IPS-18a (cell line): ENCODE measurements around the gene MLLT1.

Source experiments
- H3K27ac ChIP-seq: one replicate; pipeline ENCODE4 v1.5.1; 2013; ENCODE audit warnings: low read length
- H3K27me3 ChIP-seq: one replicate; pipeline ENCODE4 v1.6.1; 2013; ENCODE audit warnings: mild to moderate bottlenecking, low read length; ENCODE audit not compliant: control insufficient read depth, insufficient read depth
- H3K36me3 ChIP-seq: one replicate; pipeline ENCODE4 v1.6.1; 2013; ENCODE audit warnings: low read depth, low read length; ENCODE audit not compliant: control insufficient read depth
- H3K4me1 ChIP-seq: one replicate; pipeline ENCODE4 v1.6.1; 2013; ENCODE audit warnings: low read depth, low read length; ENCODE audit not compliant: control insufficient read depth
- H3K4me3 ChIP-seq: one replicate; pipeline ENCODE4 v1.5.1; 2013; ENCODE audit warnings: low read length
- H3K9ac ChIP-seq: one replicate; pipeline ENCODE4 v1.6.1; 2013; ENCODE audit warnings: mild to moderate bottlenecking, low read length, moderate library complexity
- H3K9me3 ChIP-seq: one replicate; pipeline ENCODE4 v1.6.1; 2013; ENCODE audit warnings: low read depth, low read length; ENCODE audit not compliant: control insufficient read depth

MLLT1 gene

DNA sequence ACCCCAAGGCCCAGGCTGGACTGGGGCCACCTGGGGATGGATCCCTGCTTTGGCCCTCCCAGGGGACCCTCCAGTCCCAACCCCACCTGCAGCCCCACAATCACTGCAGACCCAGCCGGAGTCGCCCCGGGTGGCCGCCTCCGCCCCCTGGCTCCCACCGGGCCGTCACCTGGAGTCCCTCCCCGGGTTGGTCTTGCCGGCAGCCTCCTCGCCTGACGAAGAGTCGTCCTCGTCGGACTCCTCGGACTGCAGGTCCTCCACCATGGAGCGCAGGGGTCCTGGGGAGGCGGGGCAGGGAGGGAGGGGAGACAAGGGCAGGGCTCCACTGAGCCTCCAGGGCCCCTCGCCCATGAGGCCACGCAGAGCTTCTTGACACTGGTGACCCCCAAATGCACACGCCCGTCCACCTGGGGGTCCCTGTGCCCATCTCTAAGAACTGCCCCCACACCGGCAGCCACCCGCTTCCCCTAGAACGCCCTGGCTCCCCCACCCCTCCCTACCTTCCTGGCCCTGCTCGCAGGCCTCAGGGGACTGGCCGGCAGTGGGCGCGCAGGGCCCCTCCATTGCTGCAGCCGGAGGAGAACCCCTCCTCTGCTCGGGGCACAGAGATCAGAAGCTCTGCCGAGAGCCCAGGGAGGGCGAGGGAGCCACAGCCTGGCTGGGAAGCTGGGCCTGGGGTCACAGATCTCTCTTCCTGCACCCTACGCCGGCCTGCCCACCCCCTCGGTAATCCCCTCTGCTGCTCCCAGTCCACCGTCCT is 63.4 kb downstream of the MLLT1 start:
- Histone ChIP-seq H3K9ac (peak overlapping the region; percentile 65), H3K27ac (peak overlapping the region; percentile 24), H3K36me3 (peaks cover 5% of the 10 kb centered on the region), H3K27me3 (no peaks in the 10 kb centered on the region), H3K4me3 (peak overlapping the region; percentile 5), H3K9me3 (no peaks in the 10 kb centered on the region), H3K4me1 (peaks cover 7% of the 10 kb centered on the region)

DNA sequence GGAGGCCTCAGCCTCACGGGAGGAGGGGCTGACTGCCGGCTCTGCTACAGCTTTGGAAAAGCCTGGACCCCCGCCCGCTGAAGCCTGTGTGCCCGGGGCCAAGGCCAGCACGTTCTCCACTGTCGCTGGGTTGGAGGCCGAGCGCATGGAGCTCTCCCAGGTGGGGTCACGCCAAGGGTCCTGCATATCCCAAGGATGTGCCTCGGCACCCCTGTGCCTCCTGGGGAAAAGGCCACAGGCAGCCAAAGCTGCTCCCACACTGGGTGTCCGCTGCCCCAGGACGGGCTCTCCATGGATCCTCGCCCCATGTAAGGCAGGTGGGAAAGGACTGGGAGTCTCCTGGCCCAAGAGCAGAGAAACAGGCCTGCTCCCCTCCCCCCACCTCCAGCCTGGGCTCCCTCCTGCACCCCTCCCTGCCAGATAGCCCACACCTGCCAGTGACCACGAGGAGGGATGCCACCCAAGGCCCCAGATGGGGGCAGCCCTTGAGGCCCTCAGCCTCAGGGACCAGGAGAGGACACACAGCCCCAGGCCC is 64.0 kb downstream of the MLLT1 start:
- Histone ChIP-seq H3K27me3 (no peaks in the 10 kb centered on the region), H3K4me3 (no peak overlapping the region), H3K9ac (no peak overlapping the region), H3K36me3 (peaks cover 2% of the 10 kb centered on the region), H3K4me1 (peaks cover 7% of the 10 kb centered on the region), H3K9me3 (no peaks in the 10 kb centered on the region), H3K27ac (no peak overlapping the region)

DNA sequence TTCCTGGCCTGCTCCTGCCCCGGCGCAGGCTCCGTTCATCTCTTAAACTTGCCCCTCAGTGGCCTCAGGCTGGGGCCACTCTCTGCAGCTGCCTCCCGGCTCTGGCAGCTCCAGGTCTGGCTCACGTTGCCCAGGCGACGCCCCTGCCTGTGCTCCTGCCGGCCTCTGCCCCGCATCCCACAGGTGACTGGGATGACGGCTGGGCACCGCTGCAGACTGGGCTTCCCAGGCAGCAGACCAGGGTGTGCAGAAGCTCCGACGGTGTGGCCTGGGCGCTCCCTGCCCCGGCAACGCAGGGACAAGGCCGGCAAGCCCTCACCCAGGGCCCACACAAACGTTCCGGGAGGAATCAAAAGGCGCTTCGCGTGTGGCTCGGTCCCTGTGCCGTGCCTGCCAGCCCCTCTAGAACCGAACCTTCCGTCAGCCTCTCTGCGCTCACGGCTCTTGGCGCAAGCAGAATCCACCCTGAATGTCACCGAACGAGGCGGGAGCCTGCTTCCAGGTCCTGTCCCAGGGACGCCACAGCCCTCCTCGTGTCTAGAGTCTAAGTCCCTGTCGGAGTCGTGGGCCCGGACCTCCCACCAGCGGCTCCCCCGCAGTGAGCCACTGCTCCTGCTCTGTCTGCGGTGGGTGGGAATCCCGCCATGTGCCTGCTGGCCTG is 64.8 kb downstream of the MLLT1 start:
- Histone ChIP-seq H3K4me1 (peaks cover 7% of the 10 kb centered on the region), H3K4me3 (no peak overlapping the region), H3K36me3 (peaks cover 2% of the 10 kb centered on the region), H3K27ac (no peak overlapping the region), H3K9ac (no peak overlapping the region), H3K9me3 (no peaks in the 10 kb centered on the region), H3K27me3 (no peaks in the 10 kb centered on the region)

DNA sequence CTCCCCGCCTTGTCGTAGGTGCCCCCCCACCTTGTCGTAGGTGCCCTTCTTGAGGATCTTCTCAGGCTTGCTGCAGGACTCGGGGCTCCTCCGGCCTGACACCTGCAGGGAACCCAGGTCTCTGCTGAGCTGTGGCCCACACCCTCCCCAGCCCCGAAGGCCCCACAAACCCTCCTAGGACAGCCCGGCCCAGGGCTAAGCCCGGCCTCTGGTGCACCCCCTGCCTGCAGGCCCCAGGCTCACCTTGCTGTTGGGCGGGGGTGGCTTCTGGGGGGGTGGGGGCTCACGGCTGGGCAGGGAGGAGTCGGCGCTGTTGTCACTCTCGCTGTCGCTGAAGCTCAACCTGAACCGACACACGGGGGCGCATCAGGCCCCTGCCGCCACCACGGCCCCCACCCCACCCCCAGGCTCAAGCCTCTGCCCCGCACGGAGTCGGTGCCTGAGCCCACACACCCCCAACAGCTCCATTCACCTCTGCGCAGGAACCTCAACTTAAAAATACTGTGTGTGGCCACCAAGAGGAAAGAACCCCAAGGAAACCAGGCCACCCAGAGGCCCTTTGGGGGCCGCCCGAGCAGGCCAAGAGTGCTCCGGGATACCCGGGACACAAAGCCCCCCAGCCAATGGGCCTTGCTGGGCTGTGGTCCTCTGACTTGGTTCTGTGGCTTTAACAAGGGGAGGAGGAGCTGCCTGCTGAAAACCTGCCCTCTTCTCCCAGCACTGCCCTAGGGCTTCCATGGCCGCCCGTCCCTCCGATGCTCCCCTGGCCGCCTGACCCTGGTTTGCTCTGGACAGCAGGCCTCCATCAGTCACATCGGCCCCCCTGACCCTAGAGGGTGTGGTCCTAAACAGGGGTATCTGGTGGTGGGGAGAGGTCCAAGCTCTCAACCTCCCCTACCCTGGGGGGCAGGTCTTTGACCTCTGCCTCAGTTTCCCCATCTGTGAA is 65.8 kb downstream of the MLLT1 start:
- Histone ChIP-seq H3K9ac (no peak overlapping the region), H3K4me1 (peaks cover 7% of the 10 kb centered on the region), H3K27ac (no peak overlapping the region), H3K4me3 (no peak overlapping the region), H3K27me3 (no peaks in the 10 kb centered on the region), H3K9me3 (no peaks in the 10 kb centered on the region), H3K36me3 (peaks cover 2% of the 10 kb centered on the region)

DNA sequence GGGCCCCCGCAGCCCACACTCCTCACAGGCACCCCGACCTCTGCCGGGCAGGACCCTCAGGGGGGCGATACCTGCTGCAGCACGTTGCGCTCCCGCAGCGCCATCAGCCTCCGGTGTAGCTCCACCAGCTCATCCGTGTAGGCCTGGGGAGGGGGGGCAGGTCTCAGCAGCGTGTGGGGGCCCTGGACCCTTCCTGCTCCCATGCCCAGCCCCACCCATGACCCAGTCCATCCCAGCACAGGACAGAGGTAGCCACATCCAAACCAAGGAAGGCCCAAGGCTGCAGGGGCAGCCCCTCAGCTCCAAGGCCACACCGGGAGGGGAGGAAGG is 66.5 kb downstream of the MLLT1 start:
- H3K4me3 ChIP-seq: no peak overlapping the region
- H3K9ac ChIP-seq: no peak overlapping the region
- peaks cover 7% of the 10 kb centered on the region for H3K4me1 ChIP-seq
- no peak overlapping the region for H3K27ac ChIP-seq
- no peaks in the 10 kb centered on the region for H3K9me3 ChIP-seq
- H3K36me3 ChIP-seq: peaks cover 2% of the 10 kb centered on the region
- no peaks in the 10 kb centered on the region for H3K27me3 ChIP-seq

DNA sequence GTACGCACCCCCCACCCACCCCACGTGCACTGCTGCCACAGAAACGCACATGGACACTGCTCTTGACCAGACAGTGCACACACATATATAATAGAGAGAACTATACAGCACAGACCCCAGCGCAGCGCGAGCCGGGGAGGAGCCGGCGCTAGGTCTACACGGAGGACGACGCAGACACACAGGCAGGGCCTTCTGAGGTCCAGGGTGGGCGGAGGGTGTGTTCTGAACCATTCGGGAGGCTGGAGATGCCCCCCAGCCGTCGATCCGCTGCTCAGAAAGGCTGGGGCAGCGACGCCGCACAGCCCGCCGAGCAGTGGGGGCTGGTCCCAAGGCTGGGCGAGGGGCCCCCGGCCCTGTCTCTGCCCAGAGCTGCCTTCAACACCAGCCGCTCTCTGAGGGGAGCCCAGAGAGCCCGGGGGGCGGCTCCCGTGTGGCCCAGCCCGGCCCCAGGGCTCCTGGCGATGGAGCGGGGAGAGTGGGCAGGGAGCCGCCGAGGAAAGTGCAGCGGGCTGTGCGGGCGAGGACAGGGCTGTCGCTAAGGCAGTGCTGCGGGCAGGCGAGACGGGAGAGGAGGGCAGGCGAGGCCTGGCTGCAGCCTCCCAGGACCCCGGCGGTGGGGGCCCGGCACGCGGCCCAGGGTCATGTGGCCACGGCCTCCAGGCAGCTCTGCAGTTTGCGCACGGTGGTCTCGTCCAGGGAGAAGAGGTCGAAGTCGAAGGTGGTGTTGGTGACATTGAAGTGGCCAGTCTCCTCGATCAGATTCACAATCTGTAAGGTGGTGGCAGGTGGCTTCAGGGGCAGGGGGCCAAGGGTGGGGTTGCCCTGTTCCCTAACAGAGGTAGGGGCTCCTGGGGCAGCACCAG is 67.1 kb downstream of the MLLT1 start:
- Histone ChIP-seq H3K27ac (no peak overlapping the region), H3K27me3 (no peaks in the 10 kb centered on the region), H3K9ac (no peak overlapping the region), H3K36me3 (peaks cover 2% of the 10 kb centered on the region), H3K4me3 (no peak overlapping the region), H3K9me3 (no peaks in the 10 kb centered on the region), H3K4me1 (peaks cover 6% of the 10 kb centered on the region)

DNA sequence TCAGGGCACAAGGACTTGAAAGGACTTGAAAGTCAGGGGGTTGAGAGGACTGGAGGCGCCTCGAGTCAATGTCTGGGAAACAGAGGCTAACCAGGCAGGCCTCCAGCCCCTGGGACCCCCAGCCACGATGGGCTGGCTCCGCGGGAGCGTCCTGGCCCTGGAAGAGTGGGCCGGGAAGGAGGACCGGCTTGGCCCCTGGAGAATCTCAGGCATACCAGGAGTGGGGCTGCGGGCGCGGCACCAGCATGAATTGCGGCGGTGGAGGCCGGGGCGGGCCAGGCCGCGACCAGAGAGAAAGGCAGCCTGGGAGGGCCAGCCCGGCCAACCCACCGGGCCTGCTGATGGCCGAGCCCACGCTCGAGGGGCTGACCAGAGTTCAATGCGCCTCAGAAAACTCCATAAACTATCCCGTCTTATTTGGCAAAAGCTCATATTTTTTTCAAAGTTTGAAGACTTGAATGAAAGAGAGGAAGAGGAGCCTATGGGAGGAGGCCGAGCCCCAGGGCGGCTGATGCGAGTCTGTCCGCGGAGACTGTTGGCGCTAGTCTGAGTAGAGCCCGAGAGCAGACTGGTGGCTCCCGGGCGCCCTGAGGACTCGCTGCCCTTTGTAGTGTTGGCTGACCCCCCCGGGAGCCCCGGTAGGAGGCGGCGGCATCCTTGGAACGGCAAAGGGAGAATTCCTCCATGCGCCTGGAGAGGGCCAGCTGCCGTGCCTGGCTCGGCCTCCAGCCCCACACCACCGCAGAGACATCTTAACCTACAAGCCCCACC is 68.0 kb downstream of the MLLT1 start:
- no peak overlapping the region for H3K4me3 ChIP-seq
- no peaks in the 10 kb centered on the region for H3K9me3 ChIP-seq
- H3K9ac ChIP-seq: no peak overlapping the region
- H3K27me3 ChIP-seq: no peaks in the 10 kb centered on the region
- no peak overlapping the region for H3K27ac ChIP-seq
- peaks cover 2% of the 10 kb centered on the region for H3K36me3 ChIP-seq
- H3K4me1 ChIP-seq: no peaks in the 10 kb centered on the region

DNA sequence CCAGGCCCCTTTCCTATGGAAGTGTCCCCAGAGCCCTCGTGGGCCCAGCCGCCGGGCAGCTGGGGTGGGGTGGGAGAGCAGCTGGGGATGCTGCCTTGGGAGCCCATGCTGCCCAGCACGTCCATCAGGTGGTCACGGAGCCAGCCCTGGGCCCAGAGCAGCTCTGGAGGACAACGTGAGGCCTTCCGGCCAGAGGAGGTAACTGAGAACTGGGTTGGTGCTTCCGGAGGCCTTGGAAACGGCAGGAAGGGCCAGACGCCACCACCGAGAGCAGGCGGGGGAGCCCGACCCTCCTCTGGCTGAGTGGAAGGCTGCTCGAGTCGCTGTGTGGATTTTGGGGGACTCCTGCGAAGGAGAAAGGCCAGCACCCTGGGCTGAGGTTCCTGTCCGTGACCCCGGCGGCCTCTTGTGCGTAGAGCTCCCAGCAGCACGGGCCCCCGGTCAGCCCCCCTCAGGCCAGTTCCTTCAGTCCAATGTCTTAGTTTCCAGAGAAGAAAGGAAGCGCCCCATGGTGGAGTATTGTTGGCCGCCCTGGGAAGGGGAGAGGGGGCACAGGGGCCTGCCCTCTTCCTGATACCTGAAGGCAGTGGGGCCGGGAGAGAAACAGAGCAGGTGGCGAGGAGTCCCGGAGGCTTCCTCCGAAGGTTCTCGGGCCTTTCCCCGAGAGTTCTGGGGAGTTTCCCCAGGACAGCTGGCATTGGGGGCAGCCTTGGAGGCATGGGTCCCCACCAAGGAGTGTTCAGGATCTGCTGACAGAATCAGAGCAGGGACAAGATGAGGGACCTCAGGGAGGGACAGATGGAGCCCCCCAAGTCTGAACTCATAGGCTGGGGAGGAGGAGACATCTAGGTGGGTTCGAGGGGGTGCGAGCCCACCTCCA is 68.8 kb downstream of the MLLT1 start:
- Histone ChIP-seq H3K27ac (no peak overlapping the region), H3K27me3 (no peaks in the 10 kb centered on the region), H3K9ac (no peak overlapping the region), H3K36me3 (peaks cover 2% of the 10 kb centered on the region), H3K4me1 (no peaks in the 10 kb centered on the region), H3K4me3 (no peak overlapping the region), H3K9me3 (no peaks in the 10 kb centered on the region)

DNA sequence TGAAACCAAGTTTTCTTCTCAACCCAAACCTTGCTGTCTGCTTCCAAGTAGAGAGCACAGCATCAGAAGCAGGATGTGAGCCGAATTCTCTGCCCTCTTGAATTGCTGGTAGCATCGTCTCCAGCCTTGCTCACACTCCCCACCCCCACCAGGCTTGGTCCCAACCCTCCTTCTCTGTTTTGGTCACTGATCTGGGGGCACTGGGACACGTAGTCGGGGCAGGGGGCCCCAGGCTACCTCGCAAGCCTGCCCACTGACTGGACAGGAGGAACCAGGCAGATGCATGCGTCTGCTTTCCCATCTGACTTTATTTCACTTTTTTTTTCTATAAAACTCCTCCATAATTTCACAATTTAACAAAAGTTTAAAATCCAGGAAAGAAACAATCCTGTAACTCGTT is 69.7 kb downstream of the MLLT1 start:
- Histone ChIP-seq H3K4me3 (no peak overlapping the region), H3K9ac (no peak overlapping the region), H3K36me3 (peaks cover 2% of the 10 kb centered on the region), H3K27me3 (no peaks in the 10 kb centered on the region), H3K9me3 (no peaks in the 10 kb centered on the region), H3K4me1 (no peaks in the 10 kb centered on the region), H3K27ac (no peak overlapping the region)

DNA sequence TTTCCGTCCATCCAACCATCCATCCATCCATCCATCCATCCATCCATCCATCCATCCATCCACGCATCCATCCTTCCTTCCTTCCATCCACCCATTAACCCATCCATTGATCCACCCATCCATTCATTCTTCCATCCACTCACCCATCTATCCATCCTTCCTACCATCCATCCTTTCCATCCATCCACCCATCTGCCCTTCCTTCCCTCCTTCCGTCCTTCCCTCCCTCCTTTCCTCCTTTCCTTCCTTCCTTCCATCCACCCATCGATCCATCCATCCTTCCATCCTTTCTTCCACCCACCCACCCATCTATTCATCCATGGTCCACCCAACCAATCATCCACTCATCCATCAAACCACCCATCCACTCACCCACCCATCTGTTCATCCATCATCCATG is 70.1 kb downstream of the MLLT1 start:
- Histone ChIP-seq H3K36me3 (peaks cover 2% of the 10 kb centered on the region), H3K27me3 (no peaks in the 10 kb centered on the region)

More for the DNA sequence above, 70.1 kb downstream of the MLLT1 start:
- H3K27ac ChIP-seq: no peak overlapping the region
- H3K4me3 ChIP-seq: no peak overlapping the region
- no peaks in the 10 kb centered on the region for H3K4me1 ChIP-seq
- no peak overlapping the region for H3K9ac ChIP-seq
- H3K9me3 ChIP-seq: no peaks in the 10 kb centered on the region
